Posterior cingulate gyrus (tissue), 11 donors: ENCODE results near the gene PSMA6.
"Not testable (repeated sequence)": the region's sequence is repeated elsewhere in the genome, so short reads cannot be mapped to it uniquely, and the experiment has no call there.

ENCODE experiments used
- DNase-seq, 10 donors: peaks; one replicate each; pipeline versions ENCODE4 v3.0.0 to v3.0.0-alpha.2; 2020 to 2021; ENCODE audit warnings: mixed read lengths in 3 of 10
- intact Hi-C: fragments of 100-400 bp; cut with DNase I; formaldehyde crosslinking; loops from one replicate; pipeline ENCODE4 v1.15.1; 2023

PSMA6 gene

GRCh38 chr14:35341454-35341750 is 49.2 kb downstream of the PSMA6 start:
- no peak for DNase-seq
- intact Hi-C loops = loop anchor here (10.0 kb wide), 1 partner anchor 47 kb away; the partner anchor contains the start of gene PSMA6

- peak; percentile 89 to 98 (median 94) for DNase-seq
- intact Hi-C loops = loop anchor here (1.0 to 10.0 kb wide), 2 partner anchors 47 to 62 kb away; partner anchors contain the start of genes NFKBIA and PSMA6
These were observed 49.7 kb downstream of the PSMA6 start for GRCh38 chr14:35341751-35342488.

DNA sequence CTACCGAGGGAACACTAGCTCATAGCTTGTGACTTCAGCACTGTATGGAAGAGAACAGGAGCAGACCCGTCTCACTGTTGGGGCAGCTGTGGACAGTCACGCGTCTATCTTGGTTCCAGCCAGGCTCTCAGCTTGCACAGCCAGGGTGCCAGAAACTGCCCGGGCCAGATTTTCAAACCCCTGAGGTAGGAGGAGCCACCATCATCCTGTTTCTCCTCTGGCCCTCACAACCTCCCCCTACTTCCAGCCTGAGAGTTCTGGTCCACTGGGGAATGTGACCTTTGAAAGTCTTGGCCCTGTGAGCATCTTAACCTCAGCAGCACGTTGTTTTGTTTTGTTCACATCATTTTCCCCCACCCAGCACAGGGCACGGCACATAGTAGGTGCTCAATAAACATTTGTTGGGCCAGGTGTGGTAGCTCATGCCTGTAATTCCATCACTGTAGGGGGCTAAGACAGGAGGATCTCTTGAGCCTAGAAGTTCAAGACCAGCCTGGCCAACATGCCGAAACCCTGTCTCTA is 50.4 kb downstream of the PSMA6 start:
- intact Hi-C loops = loop anchor here (1.0 to 10.0 kb wide), 2 partner anchors 48 to 62 kb away; partner anchors contain the start of genes NFKBIA and PSMA6
- DNase-seq = peak in 3 of 10 donors; percentile 23 to 59 (median 48)

DNA sequence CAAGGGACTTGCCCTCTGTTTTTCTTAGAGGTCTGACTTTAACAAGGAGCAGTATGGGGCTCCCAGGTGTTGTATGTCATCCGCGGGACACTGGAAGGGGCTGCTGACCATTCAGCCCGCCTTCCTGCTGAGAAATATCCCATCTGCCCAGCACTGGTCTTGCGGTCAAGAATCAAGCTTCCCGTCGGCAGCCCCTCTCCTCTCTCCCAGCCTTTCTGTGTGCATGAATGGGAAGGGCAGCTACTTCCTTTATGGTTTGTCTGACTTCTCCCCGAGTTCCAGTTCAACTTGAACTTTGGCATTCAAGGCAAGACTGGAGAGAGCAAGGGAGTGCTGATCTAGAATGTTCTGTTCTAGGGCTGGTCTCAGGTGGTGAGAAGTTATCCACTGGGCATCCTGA is 51.5 kb downstream of the PSMA6 start:
- DNase-seq = peak in 1 of 10 donors; percentile 55
- intact Hi-C loops = loop anchor here (10.0 kb wide), 1 partner anchor 49 kb away; the partner anchor contains the start of gene PSMA6

GRCh38 chr14:35344107-35344807 is 52.1 kb downstream of the PSMA6 start:
- intact Hi-C loops = loop anchor here (10.0 kb wide), 1 partner anchor 49 kb away; the partner anchor contains the start of gene PSMA6
- peak in 1 of 10 donors; percentile 35 for DNase-seq

- DNase-seq = peak in 1 of 10 donors; percentile 43
- intact Hi-C loops = loop anchor here (10.0 kb wide), 1 partner anchor 52 kb away; the partner anchor contains the start of gene PSMA6
These were observed 54.6 kb downstream of the PSMA6 start for GRCh38 chr14:35346738-35347322.

DNA sequence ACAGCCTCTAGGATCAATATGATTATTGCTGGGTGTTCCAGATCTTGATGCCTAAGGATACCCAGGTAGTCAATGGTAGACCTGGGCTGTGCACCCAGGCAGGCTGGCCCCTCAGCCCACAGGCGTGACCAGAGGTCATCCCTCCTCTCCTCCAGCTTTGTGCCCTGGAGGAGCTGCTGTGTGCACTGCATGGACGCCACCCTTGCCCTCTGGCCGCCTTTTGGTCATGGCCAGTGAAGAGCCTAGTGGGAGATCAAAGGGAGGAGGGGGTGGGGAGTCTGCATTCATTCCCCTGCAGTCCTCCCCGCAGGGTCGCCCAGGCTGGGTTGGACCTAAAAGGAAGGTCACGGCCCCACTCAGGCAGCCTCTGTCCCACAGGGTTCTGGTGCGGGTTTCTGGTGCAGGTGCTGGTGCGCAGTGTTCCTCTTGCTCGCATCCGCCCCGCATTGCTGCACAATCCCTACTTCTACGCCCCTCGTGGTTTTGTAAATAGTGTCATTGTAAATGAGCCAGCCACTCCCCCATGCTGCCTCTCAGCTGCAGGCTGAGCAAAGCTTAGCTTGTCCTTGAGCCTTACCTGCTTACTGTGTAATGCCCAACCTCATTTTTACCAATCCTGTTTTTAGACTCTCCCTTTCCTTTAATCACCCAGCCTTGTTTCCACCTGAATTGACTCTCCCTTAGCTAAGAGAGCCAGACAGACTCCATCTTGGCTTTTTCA is 55.3 kb downstream of the PSMA6 start:
- peak in 1 of 10 donors; percentile 57 for DNase-seq
- intact Hi-C loops = loop anchor here (10.0 kb wide), 1 partner anchor 53 kb away; the partner anchor contains the start of gene PSMA6

DNA sequence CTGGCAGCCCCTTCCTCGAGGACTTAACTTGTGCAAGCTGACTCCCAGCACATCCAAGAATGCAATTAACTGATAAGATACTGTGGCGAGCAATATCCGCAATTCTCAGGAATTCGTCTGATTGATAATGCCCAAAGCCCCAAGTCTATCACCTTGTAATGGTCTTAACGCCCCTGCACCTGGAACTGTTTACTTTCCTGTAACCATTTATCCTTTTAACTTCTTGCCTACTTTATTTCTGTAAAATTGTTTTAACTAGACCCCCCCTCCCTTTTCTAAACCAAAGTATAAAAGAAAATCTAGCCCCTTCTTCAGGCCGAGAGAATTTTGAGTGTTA is 55.8 kb downstream of the PSMA6 start:
- intact Hi-C loops = loop anchor here (10.0 kb wide), 1 partner anchor 53 kb away; the partner anchor contains the start of gene PSMA6
- peak in 1 of 10 donors; percentile 11 for DNase-seq

DNA sequence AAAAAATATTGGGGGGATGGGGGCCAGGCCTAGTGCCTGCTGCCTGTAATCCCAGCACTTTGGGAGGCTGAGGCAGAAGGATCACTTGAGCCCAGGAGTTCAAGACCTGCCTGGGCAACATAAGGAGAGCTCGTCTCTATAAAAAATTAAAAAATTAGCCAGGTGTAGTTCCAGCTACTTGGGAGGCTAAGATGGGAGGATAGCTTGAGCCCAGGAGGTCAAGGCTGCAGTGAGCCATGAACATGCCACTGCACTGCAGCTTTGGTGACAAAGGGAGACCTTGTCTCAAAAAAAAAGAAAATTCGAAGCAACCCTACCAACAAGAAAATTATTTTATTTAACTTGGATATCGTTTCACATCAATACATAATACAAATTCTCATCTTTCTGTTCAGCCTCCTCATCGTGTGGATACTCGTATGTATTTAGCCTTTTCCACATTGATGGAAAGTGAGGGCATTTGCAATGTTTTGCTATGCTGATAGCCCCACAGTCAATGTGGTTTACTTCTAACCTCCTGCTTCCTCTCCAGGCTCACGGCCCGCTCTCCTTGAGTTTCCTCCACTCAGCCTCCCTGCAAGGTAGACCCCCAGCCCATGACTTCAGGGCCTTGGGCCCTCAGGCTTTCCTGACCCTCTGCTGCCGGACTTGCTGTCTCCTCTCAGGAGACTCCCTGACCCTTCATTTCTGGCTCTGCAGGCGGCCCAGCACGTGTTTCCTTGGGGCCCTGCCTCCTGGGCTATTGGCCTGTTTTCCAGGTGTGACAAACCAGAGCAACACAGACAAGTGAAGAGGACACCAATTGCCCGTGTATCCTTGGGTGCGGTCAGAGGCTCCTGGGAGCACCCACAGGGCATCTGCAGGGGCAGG is 57.5 kb downstream of the PSMA6 start:
- DNase-seq = peak in 1 of 10 donors; percentile 66
- intact Hi-C loops = loop anchor here (10.0 kb wide), 1 partner anchor 55 kb away; the partner anchor contains the start of gene PSMA6

DNA sequence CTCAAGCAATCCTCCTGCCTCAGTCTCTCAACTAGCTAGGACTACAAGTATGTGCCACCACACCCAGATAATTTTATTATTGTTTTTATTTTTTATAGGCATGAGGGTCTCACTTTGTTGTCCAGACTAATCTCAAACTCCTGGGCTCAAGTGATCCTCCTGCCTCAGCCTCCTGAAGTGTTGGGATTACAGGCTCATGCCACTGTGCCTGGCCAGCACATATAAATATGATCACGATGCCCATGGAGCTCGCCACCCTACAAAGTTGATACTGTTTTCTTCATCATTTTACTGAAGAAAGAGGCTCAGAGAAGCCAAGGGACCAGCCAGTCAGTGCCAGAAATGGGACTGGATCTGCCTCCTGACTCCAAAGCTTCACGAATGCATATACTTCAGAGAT is 59.3 kb downstream of the PSMA6 start:
- peak in 1 of 10 donors; percentile 9 for DNase-seq
- intact Hi-C loops = no loop called here

GRCh38 chr14:35351897-35352273 is 59.7 kb downstream of the PSMA6 start:
- intact Hi-C loops = no loop called here
- DNase-seq = peak in 1 of 10 donors; percentile 26

DNA sequence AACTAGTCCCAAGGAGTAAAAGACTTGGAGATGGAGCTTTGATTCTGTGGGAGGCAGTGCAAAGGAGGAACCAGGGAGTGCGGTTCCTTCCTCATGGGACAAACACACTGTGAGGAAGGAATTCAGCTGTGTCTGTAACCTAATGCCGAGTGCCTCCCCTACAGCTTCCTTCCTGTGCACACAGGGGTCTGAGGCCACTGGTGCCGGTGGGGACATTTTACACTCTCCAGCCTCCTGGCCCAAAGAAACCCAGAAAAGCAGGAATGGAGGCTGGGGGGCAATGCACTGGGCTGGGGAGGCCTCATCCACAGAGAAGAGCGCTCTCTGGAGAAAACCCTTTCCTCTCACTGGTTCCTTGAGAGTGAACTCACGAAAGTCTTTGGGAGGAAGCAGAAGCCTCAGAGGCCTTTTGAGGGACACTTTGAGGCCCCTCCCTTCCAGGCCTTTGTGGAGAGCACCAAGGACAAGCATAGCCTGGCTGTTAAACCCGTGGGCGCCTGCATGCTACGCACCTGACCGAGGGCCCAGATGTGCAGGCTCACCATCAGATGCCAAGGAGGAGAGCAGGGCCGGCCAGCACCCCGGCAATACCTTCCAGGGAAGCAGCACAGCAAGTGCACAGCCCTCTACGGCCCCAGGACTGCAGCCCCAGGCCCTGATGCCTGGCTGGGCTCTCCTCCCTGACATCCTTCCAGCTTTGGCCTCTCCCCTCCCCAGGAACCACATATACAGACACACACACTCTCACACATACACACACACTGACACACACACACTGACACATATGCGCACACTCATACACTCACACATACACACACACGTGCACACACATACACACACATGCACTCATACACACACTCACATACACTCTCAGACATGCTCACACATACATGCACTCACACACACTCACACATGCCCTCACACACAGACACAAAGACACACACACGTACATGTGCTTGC is 60.4 kb downstream of the PSMA6 start:
- intact Hi-C loops = no loop called here
- peak in 2 of 10 donors; percentile 1 to 78 for DNase-seq

DNA sequence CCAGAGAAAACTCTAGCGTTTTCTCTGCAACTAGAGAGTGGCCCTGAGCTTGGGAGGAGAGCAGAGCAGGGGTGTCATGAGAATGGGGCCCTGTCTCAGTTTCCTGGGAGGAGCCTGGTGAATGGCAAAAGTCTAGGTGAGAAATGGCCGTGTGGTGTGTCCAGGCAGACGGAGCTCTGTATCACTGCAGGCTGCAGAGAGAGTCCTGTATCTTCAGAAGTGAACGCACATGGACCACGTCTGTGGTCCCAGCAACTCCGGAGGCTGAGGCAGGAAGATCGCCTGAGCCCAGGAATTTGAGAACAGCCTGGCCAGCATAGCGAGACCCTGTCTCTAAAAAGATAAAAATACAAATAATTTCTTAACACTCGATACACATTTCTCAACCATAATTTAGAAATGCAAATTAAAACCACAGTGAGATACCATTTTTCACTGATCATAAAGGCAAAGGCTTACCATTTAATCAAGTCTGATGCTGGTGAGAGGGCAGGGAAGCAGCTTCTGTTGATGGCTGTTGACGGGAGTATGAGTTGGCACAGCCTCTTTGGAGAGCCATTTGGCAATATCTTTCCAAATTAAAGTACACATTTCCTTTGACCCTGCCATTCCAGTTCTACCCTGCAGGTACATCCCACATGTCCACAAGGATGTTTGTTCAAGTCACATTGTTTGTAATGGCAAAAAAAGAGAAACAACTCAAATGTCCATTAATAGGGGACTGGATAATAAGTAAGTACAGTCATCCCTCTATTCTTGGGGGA is 61.4 kb downstream of the PSMA6 start:
- intact Hi-C loops = no loop called here
- DNase-seq = peak in 2 of 10 donors; percentile 9 to 22

DNA sequence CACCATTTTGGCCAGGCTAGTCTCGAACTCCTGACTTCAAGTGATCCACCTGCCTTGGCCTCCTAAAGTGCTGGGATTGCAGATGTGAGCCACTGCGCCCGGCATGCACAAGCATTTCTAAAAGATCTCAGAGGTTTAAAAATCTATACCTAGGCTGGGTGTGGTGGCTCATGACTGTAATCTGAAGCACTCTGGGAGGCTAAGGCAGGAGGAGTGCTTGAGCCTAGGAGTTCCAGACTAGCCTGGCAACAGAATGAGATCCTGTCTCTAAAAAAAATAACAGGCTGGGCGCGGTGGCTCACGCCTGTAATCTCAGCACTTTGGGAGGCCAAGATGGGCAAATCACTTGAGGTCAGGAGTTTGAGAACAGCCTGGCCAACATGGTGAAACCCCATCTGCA is 63.1 kb downstream of the PSMA6 start:
- peak in 1 of 10 donors; percentile 45 for DNase-seq
- intact Hi-C loops = not testable (repeated sequence)

DNA sequence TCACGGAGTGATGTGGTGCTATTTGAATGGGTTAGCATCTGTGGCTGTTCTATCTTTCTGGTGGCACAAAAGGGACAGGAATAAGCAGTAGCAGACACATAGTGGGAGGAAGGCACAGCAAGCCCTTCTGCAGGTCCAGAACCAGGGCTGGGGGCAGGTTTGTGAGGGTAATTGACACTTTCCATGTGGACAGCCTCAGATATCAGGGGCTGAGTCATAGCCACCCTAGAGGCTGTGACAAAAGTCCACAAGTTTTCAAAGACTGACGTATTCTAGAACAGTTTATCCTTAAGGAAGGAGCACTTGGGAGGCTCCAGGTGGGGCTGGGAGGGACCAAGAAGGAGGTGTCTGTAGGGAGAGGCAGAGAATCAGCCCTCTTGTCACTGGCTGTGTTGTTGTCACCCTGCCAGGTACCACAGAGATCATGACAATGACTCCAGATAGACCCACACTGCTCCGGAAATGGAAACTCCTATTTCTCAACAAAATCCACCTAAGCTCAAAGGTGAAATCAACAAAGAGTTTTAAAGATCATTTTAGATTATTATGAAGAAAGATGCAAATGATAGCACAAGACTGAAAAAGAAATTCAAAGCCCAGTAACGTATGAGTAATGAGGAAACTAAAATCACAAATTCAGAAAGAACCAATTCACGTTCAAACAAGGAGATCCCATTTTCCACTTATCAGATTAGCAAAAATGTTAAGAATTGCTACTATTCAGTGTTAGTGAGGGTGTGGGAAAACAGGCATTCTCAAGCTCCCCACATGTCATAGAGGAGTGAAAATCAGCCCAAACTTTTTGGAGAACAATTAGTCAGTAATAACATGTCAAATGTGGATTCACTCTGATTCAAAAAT is 64.0 kb downstream of the PSMA6 start:
- DNase-seq = peak in 1 of 10 donors; percentile 26
- intact Hi-C loops = no loop called here

DNA sequence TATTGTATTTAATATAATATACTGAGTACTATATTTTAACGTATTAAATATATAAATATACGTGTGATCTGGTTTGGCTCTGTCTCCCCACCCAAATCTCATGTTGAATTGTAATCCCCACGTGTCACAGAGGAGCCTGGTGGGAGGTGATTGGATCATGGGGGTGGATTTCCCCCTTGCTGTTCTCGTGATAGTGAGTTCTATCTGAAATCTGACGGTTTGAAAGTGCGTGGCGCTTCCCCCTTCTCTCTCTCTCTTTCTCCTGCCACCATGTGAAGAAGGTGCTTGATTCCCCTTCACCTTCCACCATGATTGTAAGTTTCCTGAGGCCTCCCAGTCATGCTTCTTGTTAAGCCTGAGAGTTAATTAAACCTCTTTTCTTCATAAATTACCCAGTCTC is 67.5 kb downstream of the PSMA6 start:
- DNase-seq = peak in 1 of 10 donors; percentile 3
- intact Hi-C loops = not testable (repeated sequence)
